HG02798 (cell line): Measurements from ENCODE around the gene ANAPC1.
"Not testable (repeated sequence)": the region's sequence is repeated elsewhere in the genome, so short reads cannot be mapped to it uniquely, and the experiment has no call there.

ENCODE experiments used
- ATAC-seq: cut with Tn5 transposase; IDR thresholded peaks from one replicate; pipeline ENCODE4 v1.9.1; 2021; ENCODE audit warnings: mild to moderate bottlenecking; ENCODE audit not compliant: unreplicated experiment, poor library complexity

ANAPC1 gene

GRCh38 chr2:111748429-111748828 lies 135.6 kb downstream of the ANAPC1 start:
- ATAC-seq, result not testable (repeated sequence)

- peak; percentile 91 for ATAC-seq
Observed at GRCh38 chr2:111747410-111748115, 136.4 kb downstream of the ANAPC1 start.

GRCh38 chr2:111744751-111745150 lies 139.2 kb downstream of the ANAPC1 start:
- ATAC-seq, result not testable (repeated sequence)

GRCh38 chr2:111741517-111741916 lies 142.5 kb downstream of the ANAPC1 start:
- not testable (repeated sequence) for ATAC-seq

GRCh38 chr2:111735838-111736721 lies 147.9 kb downstream of the ANAPC1 start:
- ATAC-seq, result peak; percentile 64

DNA sequence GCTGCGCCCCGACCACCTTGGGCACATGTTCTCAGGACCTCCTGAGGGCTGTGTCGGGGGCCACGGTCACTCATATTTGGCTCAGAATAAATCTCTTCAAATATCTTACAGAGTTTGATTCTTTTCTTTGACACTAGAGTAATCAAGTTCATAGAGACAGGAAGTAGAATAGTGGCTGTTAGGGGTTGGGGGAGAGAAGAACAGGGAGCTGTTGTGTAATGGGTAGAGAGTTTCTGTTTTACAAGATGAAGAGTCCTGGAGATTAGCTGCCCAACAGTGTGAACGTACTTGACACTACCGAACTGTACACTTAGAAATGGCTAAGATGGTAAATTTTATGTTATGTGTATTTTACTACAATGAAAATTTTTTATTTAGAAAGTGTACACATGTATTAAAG lies 148.6 kb downstream of the ANAPC1 start:
- not testable (repeated sequence) for ATAC-seq

DNA sequence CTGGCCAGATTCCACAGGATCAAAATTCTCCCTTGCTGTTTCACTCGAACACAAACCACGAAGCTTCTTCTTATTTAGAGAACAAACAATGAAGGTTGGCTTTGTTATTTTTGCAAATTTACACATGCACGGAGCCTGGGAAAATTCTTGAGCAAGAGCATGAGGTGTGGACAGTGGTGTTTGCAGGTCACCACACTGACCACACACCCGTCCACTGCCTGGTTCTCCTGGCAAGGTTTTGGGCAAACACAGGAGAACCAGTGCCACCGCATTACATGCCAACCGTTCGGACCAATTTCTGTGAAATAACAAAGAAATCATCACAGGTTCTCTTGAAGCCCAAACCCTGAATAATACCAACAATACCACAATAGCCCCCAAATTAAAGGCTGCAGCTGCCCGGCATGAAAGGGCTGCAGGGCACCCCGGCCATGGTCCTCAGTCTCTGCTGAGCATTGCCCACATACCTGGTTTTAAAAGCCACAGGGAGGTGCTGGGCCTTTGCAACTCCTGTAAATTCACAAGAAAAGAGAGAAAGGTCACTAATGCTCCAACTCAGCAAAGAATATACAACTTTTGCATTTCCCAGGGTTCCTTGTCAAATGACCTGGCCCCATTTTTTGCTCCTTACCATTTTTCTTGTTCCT lies 154.1 kb downstream of the ANAPC1 start:
- ATAC-seq, result not testable (repeated sequence)

DNA sequence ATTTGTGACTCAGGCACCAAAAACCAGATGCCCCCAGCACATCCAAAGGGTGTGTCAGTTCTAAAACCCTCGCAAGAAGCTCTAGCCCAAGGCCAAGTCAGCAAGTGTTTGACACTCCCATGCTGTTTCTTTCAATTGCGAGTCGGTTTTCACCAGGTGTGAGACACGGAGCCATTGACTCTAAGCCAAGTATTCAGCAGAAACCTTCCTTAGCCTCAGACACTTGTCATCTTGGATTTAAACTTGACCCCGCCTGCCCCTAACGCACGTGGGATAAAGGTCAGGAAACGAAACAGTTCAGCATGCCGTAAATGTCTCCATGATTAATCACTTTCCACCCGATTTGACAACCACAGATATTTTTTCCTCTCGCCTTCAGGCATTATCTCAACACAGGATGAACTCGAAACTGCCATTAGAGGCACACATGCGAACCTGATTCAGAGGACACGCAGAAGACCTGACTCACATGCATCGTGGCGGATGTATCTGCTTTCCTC lies 156.3 kb downstream of the ANAPC1 start:
- ATAC-seq, result not testable (repeated sequence)

DNA sequence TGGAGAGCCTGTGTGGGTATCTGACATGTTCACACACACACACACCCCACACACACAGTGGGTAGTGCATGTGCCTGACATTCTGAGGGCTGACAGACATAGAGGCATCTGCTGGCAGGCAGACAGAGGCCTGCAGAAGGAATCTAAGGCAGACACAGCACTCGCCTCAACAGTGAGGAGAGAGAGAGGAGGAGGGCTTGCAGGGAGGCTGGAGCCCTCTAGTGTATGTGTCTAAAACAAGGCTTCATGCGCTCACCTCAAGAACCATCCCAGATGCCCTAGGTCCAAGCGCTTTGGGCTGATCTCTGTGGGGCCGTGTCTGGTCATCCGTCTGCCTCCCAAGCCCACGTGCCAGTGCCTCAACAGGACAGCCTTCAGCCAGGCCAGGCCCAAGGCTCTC lies 158.3 kb downstream of the ANAPC1 start:
- ATAC-seq, result peak; percentile 64

DNA sequence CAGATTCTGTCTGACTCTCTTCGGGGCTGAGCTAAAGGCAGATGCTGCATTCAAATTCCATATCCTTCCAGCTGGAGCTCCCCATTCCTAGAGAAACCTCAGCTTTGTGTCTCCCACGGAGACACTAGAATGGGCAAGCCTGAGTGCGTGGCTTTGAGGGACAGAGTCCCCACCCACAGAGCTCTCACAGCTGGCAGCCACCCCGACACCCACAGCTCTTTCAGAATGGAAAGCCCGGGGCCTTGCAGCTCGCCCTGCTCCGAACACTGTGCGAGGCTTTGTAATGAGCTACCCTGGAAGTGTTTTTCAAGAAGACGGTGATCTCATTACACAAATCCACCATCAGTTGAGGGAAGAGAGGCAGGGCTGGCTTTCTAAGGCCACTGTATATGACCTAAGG lies 164.4 kb downstream of the ANAPC1 start:
- not testable (repeated sequence) for ATAC-seq
